Testis (tissue), 2 donors: ENCODE measurements around the gene ZNF281.

Experiments used
- CTCF ChIP-seq, 3 experiments: fragments of 450-650 bp in 2 of 3; fragments of 200-600 bp in 1 of 3; sonication (generic) in 1 of 3; IDR thresholded peaks; one replicate each; pipeline ENCODE4 v1.5.1; 2016 to 2019; ENCODE audit warnings: antibody characterized with exemption in 3 of 3, mild to moderate bottlenecking in 2 of 3, moderate library complexity in 1 of 3
- POLR2A ChIP-seq: fragments of 450-650 bp; IDR thresholded peaks from one replicate; pipeline ENCODE4 v1.6.1; 2017; ENCODE audit warnings: antibody characterized with exemption, mild to moderate bottlenecking, moderate library complexity

- TF ChIP-seq CTCF (IDR thresholded peaks at IDR 0.05) = no peak
- TF ChIP-seq POLR2A = no peak
Observed at GRCh38 chr1:200379432-200379757, 30.4 kb downstream of the ZNF281 start.
